Superior temporal gyrus (tissue), 1 donor: Measurements from ENCODE around the gene MEN1.
"Not testable (repeated sequence)": the region's sequence is repeated elsewhere in the genome, so short reads cannot be mapped to it uniquely, and the experiment has no call there.

Experiments used
- DNase-seq: peaks from one replicate; pipeline ENCODE4 v3.0.0-alpha.2; 2016; ENCODE audit errors: extremely low spot score

The MEN1 gene

GRCh38 chr11:64845776-64846129 is 35.4 kb upstream of the MEN1 start:
- DNase-seq = not testable (repeated sequence)

GRCh38 chr11:64845129-64845775 is 34.9 kb upstream of the MEN1 start:
- no peak for DNase-seq

- DNase-seq = no peak
Measured at GRCh38 chr11:64844330-64845128, 34.2 kb upstream of the MEN1 start, which contains the start of gene CDC42BPG. TSS of gene CDC42BPG (minus strand) at chr11:64844653. CDS start at chr11:64844569, 84 bp downstream.

GRCh38 chr11:64843686-64844329 is 33.5 kb upstream of the MEN1 start:
- no peak for DNase-seq

- no peak for DNase-seq
Measured at GRCh38 chr11:64842851-64843685, 32.7 kb upstream of the MEN1 start.

GRCh38 chr11:64842366-64842759 is 32.0 kb upstream of the MEN1 start:
- DNase-seq = no peak

GRCh38 chr11:64841592-64842365 is 31.4 kb upstream of the MEN1 start:
- no peak for DNase-seq

GRCh38 chr11:64839887-64840782 is 29.8 kb upstream of the MEN1 start:
- no peak for DNase-seq

- no peak for DNase-seq
Measured at GRCh38 chr11:64839335-64839734, 29.0 kb upstream of the MEN1 start.

GRCh38 chr11:64838600-64839334 is 28.4 kb upstream of the MEN1 start:
- no peak for DNase-seq

- no peak for DNase-seq
Measured at GRCh38 chr11:64837887-64838351, 27.6 kb upstream of the MEN1 start.

- DNase-seq = no peak
Measured at GRCh38 chr11:64836448-64837072, 26.2 kb upstream of the MEN1 start.

- DNase-seq = no peak
Measured at GRCh38 chr11:64835616-64836447, 25.5 kb upstream of the MEN1 start.

- no peak for DNase-seq
Measured at GRCh38 chr11:64834723-64835615, 24.6 kb upstream of the MEN1 start.

GRCh38 chr11:64834031-64834722 is 23.8 kb upstream of the MEN1 start:
- no peak for DNase-seq

- no peak for DNase-seq
Measured at GRCh38 chr11:64833509-64833908, 23.2 kb upstream of the MEN1 start.
